HepG2 (cell line): ENCODE data around the gene PPP2R5B.

Experiments
- TF ChIP-seq, protein P1 (sequence below), 2 experiments: IDR thresholded peaks; 2 replicates each; pipeline ENCODE4 v1.6.1; 2011 to 2012; ENCODE audit warnings: low read length in 2 of 2, borderline replicate concordance in 1 of 2, low read depth in 1 of 2, mild to moderate bottlenecking in 1 of 2, moderate library complexity in 1 of 2
- TF ChIP-seq, protein P2 (sequence below): IDR thresholded peaks from 2 replicates; pipeline ENCODE4 v1.6.1; 2016; ENCODE audit warnings: low read depth

DNA sequence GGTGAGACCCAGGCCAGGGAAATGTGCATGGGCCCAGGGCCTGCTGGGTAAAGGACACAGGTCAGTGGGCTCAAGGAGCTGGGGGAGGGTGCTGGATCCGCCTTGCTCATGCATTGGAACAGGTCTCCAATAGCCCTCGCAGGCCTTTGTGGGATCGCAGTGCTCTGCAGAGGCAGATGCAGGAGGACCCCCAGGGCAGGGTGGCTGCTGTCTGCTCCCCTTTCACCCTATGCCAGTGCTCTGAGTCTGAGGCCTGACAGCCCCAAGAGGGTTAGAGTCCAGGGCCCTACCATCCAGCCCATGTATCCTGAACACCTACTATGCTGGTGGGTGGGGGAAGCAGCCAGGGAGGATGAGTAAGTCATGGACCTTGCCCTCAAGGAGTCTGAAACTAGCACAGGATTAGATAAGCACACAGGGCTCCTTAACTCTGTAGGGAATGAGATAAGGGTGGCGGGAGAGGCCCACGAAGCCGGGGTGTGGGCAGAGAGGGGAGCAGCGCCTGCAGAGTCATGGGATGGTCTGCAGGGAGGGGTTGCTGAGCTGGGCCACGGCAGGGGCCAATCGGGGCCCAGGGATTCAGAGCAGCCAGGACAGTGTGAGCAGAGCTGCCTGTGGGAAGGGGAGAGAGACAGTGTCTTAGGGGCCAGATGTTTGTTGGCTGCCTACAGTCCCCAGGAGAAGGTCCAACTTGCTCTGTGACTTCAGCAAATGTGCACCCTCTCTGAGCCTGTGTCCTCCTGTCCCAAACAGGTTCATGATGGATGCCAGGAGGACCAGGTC is 35.6 kb upstream of the PPP2R5B start:
- TF ChIP-seq, protein P1, sequence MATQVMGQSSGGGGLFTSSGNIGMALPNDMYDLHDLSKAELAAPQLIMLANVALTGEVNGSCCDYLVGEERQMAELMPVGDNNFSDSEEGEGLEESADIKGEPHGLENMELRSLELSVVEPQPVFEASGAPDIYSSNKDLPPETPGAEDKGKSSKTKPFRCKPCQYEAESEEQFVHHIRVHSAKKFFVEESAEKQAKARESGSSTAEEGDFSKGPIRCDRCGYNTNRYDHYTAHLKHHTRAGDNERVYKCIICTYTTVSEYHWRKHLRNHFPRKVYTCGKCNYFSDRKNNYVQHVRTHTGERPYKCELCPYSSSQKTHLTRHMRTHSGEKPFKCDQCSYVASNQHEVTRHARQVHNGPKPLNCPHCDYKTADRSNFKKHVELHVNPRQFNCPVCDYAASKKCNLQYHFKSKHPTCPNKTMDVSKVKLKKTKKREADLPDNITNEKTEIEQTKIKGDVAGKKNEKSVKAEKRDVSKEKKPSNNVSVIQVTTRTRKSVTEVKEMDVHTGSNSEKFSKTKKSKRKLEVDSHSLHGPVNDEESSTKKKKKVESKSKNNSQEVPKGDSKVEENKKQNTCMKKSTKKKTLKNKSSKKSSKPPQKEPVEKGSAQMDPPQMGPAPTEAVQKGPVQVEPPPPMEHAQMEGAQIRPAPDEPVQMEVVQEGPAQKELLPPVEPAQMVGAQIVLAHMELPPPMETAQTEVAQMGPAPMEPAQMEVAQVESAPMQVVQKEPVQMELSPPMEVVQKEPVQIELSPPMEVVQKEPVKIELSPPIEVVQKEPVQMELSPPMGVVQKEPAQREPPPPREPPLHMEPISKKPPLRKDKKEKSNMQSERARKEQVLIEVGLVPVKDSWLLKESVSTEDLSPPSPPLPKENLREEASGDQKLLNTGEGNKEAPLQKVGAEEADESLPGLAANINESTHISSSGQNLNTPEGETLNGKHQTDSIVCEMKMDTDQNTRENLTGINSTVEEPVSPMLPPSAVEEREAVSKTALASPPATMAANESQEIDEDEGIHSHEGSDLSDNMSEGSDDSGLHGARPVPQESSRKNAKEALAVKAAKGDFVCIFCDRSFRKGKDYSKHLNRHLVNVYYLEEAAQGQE (IDR thresholded peaks at IDR 0.05; ENCODE audit: borderline replicate concordance in 1 of 2, low read depth in 1 of 2, low read length in 2 of 2), result no peak
- TF ChIP-seq, protein P2, sequence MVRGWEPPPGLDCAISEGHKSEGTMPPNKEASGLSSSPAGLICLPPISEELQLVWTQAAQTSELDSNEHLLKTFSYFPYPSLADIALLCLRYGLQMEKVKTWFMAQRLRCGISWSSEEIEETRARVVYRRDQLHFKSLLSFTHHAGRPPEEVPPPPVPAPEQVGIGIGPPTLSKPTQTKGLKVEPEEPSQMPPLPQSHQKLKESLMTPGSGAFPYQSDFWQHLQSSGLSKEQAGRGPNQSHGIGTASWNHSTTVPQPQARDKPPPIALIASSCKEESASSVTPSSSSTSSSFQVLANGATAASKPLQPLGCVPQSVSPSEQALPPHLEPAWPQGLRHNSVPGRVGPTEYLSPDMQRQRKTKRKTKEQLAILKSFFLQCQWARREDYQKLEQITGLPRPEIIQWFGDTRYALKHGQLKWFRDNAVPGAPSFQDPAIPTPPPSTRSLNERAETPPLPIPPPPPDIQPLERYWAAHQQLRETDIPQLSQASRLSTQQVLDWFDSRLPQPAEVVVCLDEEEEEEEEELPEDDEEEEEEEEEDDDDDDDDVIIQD (CRISPR knock-in tag), result no peak
